Epithelial cell of prostate (primary cell): ENCODE measurements around the gene CLCN3.
"Not testable (repeated sequence)": the region's sequence is repeated elsewhere in the genome, so short reads cannot be mapped to it uniquely, and the experiment has no call there.

Source experiments
- DNase-seq: peaks from one replicate; pipeline ENCODE4 v3.0.0-alpha.2; 2011; ENCODE audit warnings: low read depth, low spot score
- H3K27ac ChIP-seq: fragments of 450-650 bp; 2 replicates; pipeline ENCODE4 v1.5.1; 2017; ENCODE audit warnings: mild to moderate bottlenecking

Gene CLCN3

GRCh38 chr4:169650227-169650936, 30.0 kb downstream of the CLCN3 start:
- no peak overlapping the region for H3K27ac ChIP-seq
- DNase-seq, result no peak

DNA sequence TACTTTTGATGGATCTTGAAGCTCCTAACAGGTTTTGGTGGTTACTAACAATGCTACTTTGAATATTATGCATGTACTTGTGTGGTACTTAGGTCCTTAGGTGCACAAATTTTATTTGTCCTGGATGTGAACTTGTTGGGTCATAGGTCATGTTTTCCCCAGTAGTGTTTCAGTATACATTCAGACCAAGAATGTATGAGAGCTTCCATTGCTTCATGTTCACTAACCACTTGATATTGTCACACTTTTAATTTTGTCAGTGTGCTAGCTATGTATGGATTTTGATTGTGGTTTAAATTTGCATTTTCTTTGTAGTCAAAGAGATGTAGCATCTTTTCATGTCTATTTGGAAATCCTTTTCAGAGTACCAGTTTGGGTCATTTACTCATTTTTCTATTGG, 32.2 kb downstream of the CLCN3 start:
- DNase-seq, result no peak

GRCh38 chr4:169655401-169655800, 35.0 kb downstream of the CLCN3 start:
- DNase-seq, result no peak
- H3K27ac ChIP-seq, result no peak overlapping the region

More for the DNA sequence above, 32.2 kb downstream of the CLCN3 start:
- H3K27ac ChIP-seq, result no peak overlapping the region

DNA sequence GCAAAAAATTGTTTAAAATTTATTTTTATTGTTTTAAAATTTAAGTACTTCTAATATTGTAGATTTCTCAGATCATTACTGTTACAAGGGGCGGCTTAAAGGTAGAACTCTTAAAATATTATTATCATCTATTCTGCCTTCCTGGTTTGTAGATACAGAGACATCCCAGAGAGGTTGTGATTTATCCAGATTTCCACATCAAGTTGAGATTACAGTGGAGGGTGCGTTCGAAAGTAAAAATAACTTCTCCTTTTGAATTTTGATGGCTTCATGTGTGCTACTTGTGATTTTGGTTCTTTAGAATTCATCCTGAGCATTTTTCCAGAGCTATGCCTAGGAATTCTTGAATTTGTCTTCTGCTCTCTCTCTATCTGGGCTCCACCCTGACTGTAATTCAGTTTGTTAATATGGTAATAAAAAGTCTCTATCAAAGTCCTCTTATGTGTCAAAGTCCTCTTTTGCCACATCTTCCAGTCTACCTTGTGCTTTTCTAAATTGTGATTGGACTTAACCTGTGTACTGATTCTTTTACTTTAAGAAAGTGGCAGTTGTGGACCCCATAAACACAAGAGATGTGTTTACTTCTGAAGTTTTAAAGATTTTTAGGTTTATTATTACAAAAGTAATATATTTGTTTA, 37.2 kb downstream of the CLCN3 start:
- no peak for DNase-seq
- peak overlapping the region; percentile 95 for H3K27ac ChIP-seq

- H3K27ac ChIP-seq, result peak overlapping the region; percentile 95
- DNase-seq, result no peak
Observed at GRCh38 chr4:169658196-169658595, 37.8 kb downstream of the CLCN3 start.

GRCh38 chr4:169658975-169659715, 38.8 kb downstream of the CLCN3 start:
- DNase-seq, result no peak

GRCh38 chr4:169659716-169660670, 39.6 kb downstream of the CLCN3 start:
- peak overlapping the region; percentile 95 for H3K27ac ChIP-seq
- DNase-seq, result peak; percentile 98

More at GRCh38 chr4:169658975-169659715, 38.8 kb downstream of the CLCN3 start:
- peak overlapping the region; percentile 95 for H3K27ac ChIP-seq

DNA sequence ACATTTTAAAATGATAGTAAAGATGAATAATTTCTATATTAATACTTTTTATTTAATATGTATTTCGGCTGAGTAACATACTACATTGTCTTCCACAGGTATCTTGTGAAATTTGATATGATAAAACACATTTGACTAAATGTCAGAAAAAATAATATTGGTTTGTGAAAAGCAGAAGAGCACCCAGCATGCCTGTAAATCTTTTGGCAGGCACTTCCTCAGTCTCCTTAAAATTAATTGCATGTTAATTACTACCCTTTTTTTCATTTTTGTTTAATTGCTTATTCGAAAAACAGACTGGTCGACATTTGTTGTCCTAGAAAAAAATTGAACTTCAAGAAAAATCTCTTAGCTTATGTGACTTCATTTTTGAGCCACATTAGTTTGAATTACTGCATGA, 40.6 kb downstream of the CLCN3 start:
- H3K27ac ChIP-seq, result peak overlapping the region; percentile 95
- no peak for DNase-seq

DNA sequence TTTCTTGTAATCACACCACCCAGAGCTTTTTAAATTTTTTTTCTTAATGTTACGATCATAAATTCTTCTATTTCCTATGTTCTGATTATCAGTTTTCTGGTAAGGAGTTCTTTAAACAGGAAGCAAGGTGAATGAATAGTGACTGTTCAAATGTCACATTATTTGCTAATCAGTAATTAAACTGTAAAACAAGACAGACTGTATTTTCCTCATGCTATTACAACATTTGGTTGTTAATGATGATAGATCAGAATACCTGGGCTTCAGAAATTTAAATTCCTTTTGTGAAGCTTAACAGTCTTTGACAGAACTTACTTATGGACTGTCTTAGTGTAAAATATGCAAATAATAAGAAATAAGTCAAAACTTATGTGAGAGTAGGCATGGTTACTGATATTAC, 41.4 kb downstream of the CLCN3 start:
- H3K27ac ChIP-seq, result peak overlapping the region; percentile 95
- DNase-seq, result no peak

GRCh38 chr4:169662206-169662605, 41.8 kb downstream of the CLCN3 start:
- H3K27ac ChIP-seq, result peak overlapping the region; percentile 95
- no peak for DNase-seq

GRCh38 chr4:169663402-169663801, 43.0 kb downstream of the CLCN3 start:
- DNase-seq, result no peak
- peak overlapping the region; percentile 17 for H3K27ac ChIP-seq

- DNase-seq, result peak; percentile 1
- H3K27ac ChIP-seq, result peak overlapping the region; percentile 17
Observed at GRCh38 chr4:169663831-169664230, 43.5 kb downstream of the CLCN3 start.

DNA sequence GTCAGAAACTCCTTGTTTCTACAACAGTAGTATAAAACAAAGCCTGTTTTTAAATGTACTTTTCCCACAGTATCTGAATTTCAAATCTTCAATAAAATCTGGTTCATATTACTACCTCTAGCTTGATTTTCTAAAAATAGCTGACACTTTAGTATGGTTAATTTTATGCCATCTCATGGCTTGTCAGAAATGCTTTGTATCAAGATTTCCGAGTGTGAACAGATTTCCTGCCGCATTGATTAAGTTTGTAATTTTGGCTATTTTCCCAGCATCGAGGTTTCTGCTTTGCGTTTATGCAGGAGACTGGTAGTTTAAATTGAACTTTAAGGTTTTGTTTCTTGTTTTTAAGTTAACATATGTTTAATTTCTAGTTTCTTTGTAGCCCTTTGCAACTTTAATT, 44.2 kb downstream of the CLCN3 start:
- no peak for DNase-seq
- H3K27ac ChIP-seq, result no peak overlapping the region

DNA sequence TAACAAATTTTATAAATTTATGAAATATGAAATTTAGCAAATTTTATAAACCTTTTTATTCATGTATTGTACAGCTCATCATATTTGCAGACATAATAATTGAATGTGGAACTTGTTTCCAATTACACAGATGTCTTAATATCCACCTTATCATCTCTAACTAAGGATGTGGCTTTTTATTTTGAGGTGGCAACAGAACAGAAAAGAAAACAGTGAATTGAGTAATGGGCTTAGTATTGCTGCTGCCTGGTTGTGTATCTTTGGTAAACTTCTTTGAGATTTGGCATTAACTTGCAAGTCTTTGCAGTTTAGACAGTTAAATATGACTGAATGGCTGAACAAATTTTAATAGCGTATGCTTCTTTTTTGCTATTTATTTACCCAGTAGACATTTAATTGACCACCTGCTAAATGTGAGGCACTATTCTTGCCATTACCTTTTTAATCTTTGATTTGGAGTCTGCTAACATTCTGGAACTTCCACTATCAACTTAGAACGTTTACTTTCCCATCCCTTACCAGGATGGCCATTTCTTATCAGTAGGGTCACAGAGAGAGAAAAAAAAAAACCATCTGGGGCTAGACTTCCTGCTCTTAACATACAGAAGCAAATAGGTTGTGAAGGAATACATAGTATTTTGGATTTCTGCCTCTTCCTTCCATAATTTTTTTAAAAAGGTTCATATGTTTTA, 44.8 kb downstream of the CLCN3 start:
- no peak for DNase-seq
- no peak overlapping the region for H3K27ac ChIP-seq

GRCh38 chr4:169668069-169668721, 47.8 kb downstream of the CLCN3 start:
- no peak for DNase-seq
- H3K27ac ChIP-seq, result no peak overlapping the region

GRCh38 chr4:169675825-169676224, 55.4 kb downstream of the CLCN3 start:
- no peak for DNase-seq
- no peak overlapping the region for H3K27ac ChIP-seq

- H3K27ac ChIP-seq, result no peak overlapping the region
- no peak for DNase-seq
Observed at GRCh38 chr4:169677150-169677748, 56.9 kb downstream of the CLCN3 start.

- H3K27ac ChIP-seq, DNase-seq: not testable (repeated sequence)
Observed at GRCh38 chr4:169678486-169678885, 58.1 kb downstream of the CLCN3 start.
